HCT116 (cell line): ENCODE results near the gene RMND1. TPM values are rescaled to one million over a fixed set of nuclear protein-coding genes. Genes with fewer than 3 reads are reported as not detected.
A peak's percentile ranks its signal among the peaks of the same experiment; 100 is the strongest.

Experiments
- ATAC-seq: fragments of 200-7000 bp; cut with Tn5 transposase; 2 replicates; pipeline ENCODE4 v1.9.1; 2020; ENCODE audit warnings: mild to moderate bottlenecking, moderate library complexity
- BruUV-seq: library from RNA; stranded (reverse); fragments of 400-500 nt; replicated peaks from 2 replicates; lab custom pipeline; 2021; lab: Mats Ljungman, UMichigan
- CTCF ChIA-PET: fragments of 300-600 bp; sonication (Branson Sonifier 250); formaldehyde crosslinking; loops from one replicate; lab custom pipeline; 2021; ENCODE audit warnings: antibody characterized with exemption; lab: Charles Lee
- POLR2A ChIA-PET: fragments of 300-600, 350-600 bp; sonication (Branson Sonifier 250); formaldehyde crosslinking; loops from one replicate; lab custom pipeline; 2021; ENCODE audit warnings: antibody characterized with exemption; lab: Charles Lee
- RAD21 ChIA-PET, 2 experiments: fragments of 300-600 bp; sonication (Branson Sonifier 250); formaldehyde crosslinking; loops; one replicate each; lab custom pipeline; 2023; ENCODE audit warnings: low total read pairs in 2 of 2; ENCODE audit not compliant: uncharacterized antibody in 2 of 2, unreplicated experiment in 2 of 2, low non-redundant PET in 1 of 2; lab: Charles Lee
- DNase-seq: peaks from one replicate; pipeline ENCODE4 v3.0.0-alpha.2; 2010; ENCODE audit warnings: low read depth, low spot score
- H2AFZ ChIP-seq: fragments of 200-600 bp; shearing (Covaris generic), sonication (generic); 2 replicates; pipeline ENCODE4 v1.6.1; 2017; ENCODE audit warnings: low read depth, mixed run types, mixed read lengths, antibody characterized with exemption, low read length; ENCODE audit not compliant: poor library complexity, severe bottlenecking
- H3K27ac ChIP-seq: 2 replicates; pipeline ENCODE4 v1.5.1; 2012; ENCODE audit warnings: low read depth, low read length
- H3K27me3 ChIP-seq: fragments of 200-600 bp; sonication (generic); 2 replicates; pipeline ENCODE4 v1.6.1; 2016; ENCODE audit warnings: mixed run types, low read length, mixed read lengths; ENCODE audit not compliant: insufficient read depth
- H3K36me3 ChIP-seq, 2 experiments: fragments of 200-500 bp in 1 of 2; fragments of 200-600 bp in 1 of 2; sonication (Bioruptor generic) in 1 of 2; sonication (generic) in 1 of 2; 2 replicates each; pipeline versions ENCODE4 v1.5.1 to v1.6.1; 2014 to 2016; ENCODE audit warnings: low read length in 2 of 2, inconsistent platforms in 1 of 2, mixed read lengths in 1 of 2, mixed run types in 1 of 2; ENCODE audit not compliant: insufficient read depth in 2 of 2, control insufficient read depth in 1 of 2
- H3K4me1 ChIP-seq, 2 experiments: fragments of 200-600 bp in 1 of 2; sonication (generic) in 1 of 2; 2 replicates each; pipeline versions ENCODE4 v1.5.1 to v1.6.1; 2012 to 2017; ENCODE audit warnings: low read length in 2 of 2, inconsistent platforms in 1 of 2, mild to moderate bottlenecking in 1 of 2, mixed read lengths in 1 of 2, mixed run types in 1 of 2, moderate library complexity in 1 of 2; ENCODE audit not compliant: insufficient read depth in 2 of 2, control insufficient read depth in 1 of 2
- H3K4me2 ChIP-seq: fragments of 200-600 bp; sonication (generic); 2 replicates; pipeline ENCODE4 v1.6.1; 2017; ENCODE audit warnings: mixed run types, low read length, mixed read lengths
- H3K4me3 ChIP-seq, 2 experiments: fragments of 200-600 bp in 1 of 2; sonication (generic) in 1 of 2; replicated peaks in 1 of 2; 2 replicates each; pipeline ENCODE4 v1.5.1; 2011 to 2016; ENCODE audit warnings: low read length in 2 of 2, control low read depth in 1 of 2, low read depth in 1 of 2, mild to moderate bottlenecking in 1 of 2, mixed read lengths in 1 of 2, mixed run types in 1 of 2
- H3K79me2 ChIP-seq: fragments of 200-600 bp; sonication (generic); 2 replicates; pipeline ENCODE4 v1.6.1; 2017; ENCODE audit warnings: mild to moderate bottlenecking, mixed run types, low read length, moderate library complexity, mixed read lengths; ENCODE audit not compliant: insufficient read depth
- H3K9ac ChIP-seq: fragments of 200-600 bp; sonication (generic); 2 replicates; pipeline ENCODE4 v1.6.1; 2016; ENCODE audit warnings: low read length, mixed read lengths
- H3K9me2 ChIP-seq: fragments of 200-600 bp; sonication (generic), shearing (Covaris generic); 2 replicates; pipeline ENCODE4 v1.6.1; 2017; ENCODE audit warnings: mixed run types, mild to moderate bottlenecking, moderate library complexity; ENCODE audit not compliant: insufficient read depth
- H3K9me3 ChIP-seq, 2 experiments: fragments of 200-500 bp in 1 of 2; fragments of 200-600 bp in 1 of 2; sonication (Bioruptor generic) in 1 of 2; sonication (generic) in 1 of 2; 2 replicates each; pipeline ENCODE4 v1.6.1; 2014 to 2017; ENCODE audit warnings: low read length in 2 of 2, mixed read lengths in 2 of 2, inconsistent platforms in 1 of 2, low read depth in 1 of 2, mild to moderate bottlenecking in 1 of 2, mixed run types in 1 of 2, moderate library complexity in 1 of 2; ENCODE audit not compliant: control insufficient read depth in 1 of 2, insufficient read depth in 1 of 2
- H4K20me1 ChIP-seq: fragments of 200-600 bp; sonication (generic), shearing (Covaris generic); 2 replicates; pipeline ENCODE4 v1.6.1; 2017; ENCODE audit warnings: mixed run types, mild to moderate bottlenecking, moderate library complexity; ENCODE audit not compliant: insufficient read depth
- ATF3 ChIP-seq: IDR thresholded peaks from 2 replicates; pipeline ENCODE4 v1.6.1; 2012
- CBX3 ChIP-seq: IDR thresholded peaks from 2 replicates; pipeline ENCODE4 v1.6.1; 2012; ENCODE audit warnings: low read depth
- CEBPB ChIP-seq: IDR thresholded peaks from 2 replicates; pipeline ENCODE4 v1.6.1; 2012; ENCODE audit warnings: low read depth
- CTCF ChIP-seq, 3 experiments: fragments of 200-600 bp in 1 of 3; sonication (generic) in 1 of 3; IDR thresholded peaks in 2 of 3; conservative IDR thresholded peaks in 1 of 3; 2 replicates each; pipeline ENCODE4 v1.5.1; 2012 to 2017; ENCODE audit warnings: low read depth in 2 of 3, low read length in 2 of 3, antibody characterized with exemption in 1 of 3, borderline replicate concordance in 1 of 3, control low read depth in 1 of 3, mild to moderate bottlenecking in 1 of 3, mixed read lengths in 1 of 3, mixed run types in 1 of 3, moderate library complexity in 1 of 3; ENCODE audit not compliant: insufficient read depth in 1 of 3
- ELF1 ChIP-seq: IDR thresholded peaks from 2 replicates; pipeline ENCODE4 v1.6.1; 2012; ENCODE audit warnings: low read depth, borderline replicate concordance
- EZH2phosphoT487 ChIP-seq: fragments of 200-600 bp; IDR thresholded peaks from 2 replicates; pipeline ENCODE4 v1.6.1; 2018; ENCODE audit warnings: antibody characterized with exemption, borderline replicate concordance
- POLR2A ChIP-seq: IDR thresholded peaks from 2 replicates; pipeline ENCODE4 v1.7.0; 2011; ENCODE audit warnings: borderline replicate concordance; ENCODE audit not compliant: insufficient read depth, insufficient read length; ENCODE audit errors: extremely low read depth
- POLR2AphosphoS5 ChIP-seq: IDR thresholded peaks from 2 replicates; pipeline ENCODE4 v1.6.1; 2011; ENCODE audit warnings: mild to moderate bottlenecking, low read depth, low read length, moderate library complexity
- REST ChIP-seq: IDR thresholded peaks from 2 replicates; pipeline ENCODE4 v1.6.1; 2012; ENCODE audit warnings: low read depth
- SP1 ChIP-seq: IDR thresholded peaks from 2 replicates; pipeline ENCODE4 v1.6.1; 2012; ENCODE audit warnings: low read depth
- TCF7L2 ChIP-seq: IDR thresholded peaks from 2 replicates; pipeline ENCODE4 v1.7.0; 2011; ENCODE audit warnings: borderline replicate concordance, inconsistent platforms; ENCODE audit not compliant: insufficient read depth, insufficient read length; ENCODE audit errors: extremely low read depth
- YY1 ChIP-seq: IDR thresholded peaks from 2 replicates; pipeline ENCODE4 v1.6.1; 2011; ENCODE audit warnings: low read length, low read depth, moderate library complexity, mild to moderate bottlenecking; ENCODE audit not compliant: insufficient replicate concordance; ENCODE audit errors: extremely low read depth
- ZBTB33 ChIP-seq: IDR thresholded peaks from 2 replicates; pipeline ENCODE4 v1.6.1; 2011; ENCODE audit warnings: mild to moderate bottlenecking, low read length, moderate library complexity; ENCODE audit not compliant: insufficient replicate concordance; ENCODE audit errors: extremely low read depth
- ZNF274 ChIP-seq: fragments of 200-500 bp; sonication (Bioruptor generic); IDR thresholded peaks from 2 replicates; pipeline ENCODE4 v1.6.1; 2014; ENCODE audit warnings: mild to moderate bottlenecking, low read depth, low read length, inconsistent platforms
- intact Hi-C: fragments of 100-400 bp; cut with micrococcal nuclease; formaldehyde crosslinking; loops from 2 replicates; pipeline ENCODE4 v1.10.0; 2022
- total RNA-seq: library from RNA; stranded (reverse); gene quantifications from one replicate; pipeline ENCODE4 v1.2.1, GENCODE V29; 2021; ENCODE audit not compliant: unreplicated experiment

Gene RMND1
- total RNA-seq, 1 experiment from 2014 or later, result 28.0 TPM

- TF ChIP-seq ATF3 (no peak), REST (no peak), ELF1 (peak; percentile 98), CBX3 (peak; percentile 98)
Measured at GRCh38 chr6:151451950-151452749, at the start of gene RMND1 (continued).

GRCh38 chr6:151499551-151499950 lies 47.6 kb upstream of the RMND1 start:
- H3K4me1 ChIP-seq, result peaks cover 10 to 20% of the 10 kb centered on the region in 2 experiments; a peak in 3 of 4 replicates
- no peaks in the 10 kb centered on the region for H3K79me2 ChIP-seq
- CTCF ChIA-PET, result no interaction called here
- no peaks in the 10 kb centered on the region for H3K9me3 ChIP-seq
- no TSS peak for BruUV-seq
- H3K4me3 ChIP-seq, result no peak overlapping the region
- no peak for DNase-seq
- intact Hi-C loops, result no loop called here
- ATAC-seq, result no peak
- H3K27ac ChIP-seq, result no peak overlapping the region
- TF ChIP-seq TCF7L2, result no peak
- TF ChIP-seq CBX3, result no peak
- no peak for TF ChIP-seq POLR2AphosphoS5
- TF ChIP-seq CEBPB, result no peak
- TF ChIP-seq ZNF274, result no peak
- no peak for TF ChIP-seq POLR2A
- TF ChIP-seq EZH2phosphoT487, result no peak
- no peak for TF ChIP-seq YY1
- TF ChIP-seq SP1, result no peak
- no peak for TF ChIP-seq ZBTB33
- no peak for TF ChIP-seq CTCF (IDR thresholded peaks at IDR 0.05 in 2 of 3, conservative IDR thresholded peaks at IDR 0.05 in 1 of 3; ENCODE audit: borderline replicate concordance in 1 of 3, insufficient read depth in 1 of 3, low read depth in 2 of 3, low read length in 2 of 3)
- H3K9ac ChIP-seq, result no peak overlapping the region
- H3K27me3 ChIP-seq, result no peaks in the 10 kb centered on the region
- RAD21 ChIA-PET, result no interaction called here
- no peak overlapping the region for H3K4me2 ChIP-seq
- H2AFZ ChIP-seq, result no peak overlapping the region
- H3K9me2 ChIP-seq, result no peaks in the 10 kb centered on the region
- no peaks in the 10 kb centered on the region for H3K36me3 ChIP-seq
- POLR2A ChIA-PET, result no interaction called here
- H4K20me1 ChIP-seq, result no peaks in the 10 kb centered on the region
